ENCODE results near the gene GABRB1. TPM values are rescaled to one million over a fixed set of nuclear protein-coding genes. Genes with fewer than 3 reads are reported as not detected.

Gene GABRB1
- polyA plus RNA-seq, 3 donors, result not detected

DNA sequence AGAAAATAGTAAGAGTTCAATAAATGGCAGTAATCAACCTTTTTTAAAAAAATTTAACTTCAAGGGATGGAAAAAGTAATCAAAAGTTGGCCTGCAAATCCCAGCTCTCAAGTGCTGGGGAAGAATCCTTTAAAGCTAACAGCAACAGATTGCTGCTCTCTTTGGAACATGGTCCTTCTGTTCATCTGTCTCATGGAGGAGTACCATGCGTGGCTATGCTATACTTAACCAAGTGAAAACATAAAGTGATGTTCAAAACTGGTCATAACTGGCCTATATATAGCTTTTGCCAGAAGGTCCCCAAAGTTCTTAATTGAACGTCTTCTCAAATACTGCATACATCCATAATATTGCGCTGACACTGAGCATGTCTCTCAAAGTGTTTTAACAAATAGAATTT is 154.4 kb downstream of the GABRB1 start:
- H3K79me2 ChIP-seq (ENCODE audit: insufficient read depth, low read length), result no peaks in the 10 kb centered on the region
- H3K9ac ChIP-seq (ENCODE audit: insufficient read depth, low read length, poor library complexity, severe bottlenecking), result no peak overlapping the region
- no peaks in the 10 kb centered on the region for H3K4me1 Mint-ChIP-seq
- H3K27me3 ChIP-seq (ENCODE audit: control insufficient read depth in 2 of 2, insufficient read depth in 2 of 2, low read length in 2 of 2), result peaks cover 12 to 13% of the 10 kb centered on the region in 2 donors
- TF ChIP-seq, protein P1, sequence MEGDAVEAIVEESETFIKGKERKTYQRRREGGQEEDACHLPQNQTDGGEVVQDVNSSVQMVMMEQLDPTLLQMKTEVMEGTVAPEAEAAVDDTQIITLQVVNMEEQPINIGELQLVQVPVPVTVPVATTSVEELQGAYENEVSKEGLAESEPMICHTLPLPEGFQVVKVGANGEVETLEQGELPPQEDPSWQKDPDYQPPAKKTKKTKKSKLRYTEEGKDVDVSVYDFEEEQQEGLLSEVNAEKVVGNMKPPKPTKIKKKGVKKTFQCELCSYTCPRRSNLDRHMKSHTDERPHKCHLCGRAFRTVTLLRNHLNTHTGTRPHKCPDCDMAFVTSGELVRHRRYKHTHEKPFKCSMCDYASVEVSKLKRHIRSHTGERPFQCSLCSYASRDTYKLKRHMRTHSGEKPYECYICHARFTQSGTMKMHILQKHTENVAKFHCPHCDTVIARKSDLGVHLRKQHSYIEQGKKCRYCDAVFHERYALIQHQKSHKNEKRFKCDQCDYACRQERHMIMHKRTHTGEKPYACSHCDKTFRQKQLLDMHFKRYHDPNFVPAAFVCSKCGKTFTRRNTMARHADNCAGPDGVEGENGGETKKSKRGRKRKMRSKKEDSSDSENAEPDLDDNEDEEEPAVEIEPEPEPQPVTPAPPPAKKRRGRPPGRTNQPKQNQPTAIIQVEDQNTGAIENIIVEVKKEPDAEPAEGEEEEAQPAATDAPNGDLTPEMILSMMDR (IDR thresholded peaks at IDR 0.05), result no peak
- no peaks in the 10 kb centered on the region for H3K9me3 ChIP-seq (replicated peaks in 1 of 2; ENCODE audit: control insufficient read depth in 1 of 2, insufficient read depth in 1 of 2, low read length in 2 of 2)
- no peak overlapping the region for H2AFZ ChIP-seq (ENCODE audit: insufficient read depth, low read depth, low read length, poor library complexity, severe bottlenecking)
- peaks cover 0 to 11% (median 6%) of the 10 kb centered on the region in 3 donors for H3K27me3 Mint-ChIP-seq (ENCODE audit: low read depth in 3 of 3)
- H3K4me3 Mint-ChIP-seq, result no peak overlapping the region
- H3K4me3 ChIP-seq (replicated peaks in 1 of 3; ENCODE audit: low read depth in 2 of 3, low read length in 3 of 3), result no peak overlapping the region
- no peaks in the 10 kb centered on the region for H3K36me3 ChIP-seq (replicated peaks in 1 of 2; ENCODE audit: control insufficient read depth in 1 of 2, insufficient read depth in 2 of 2, low read length in 2 of 2)
- H3K4me2 ChIP-seq (replicated peaks; ENCODE audit: extremely low read depth, low read length, poor library complexity, severe bottlenecking), result no peak overlapping the region
- H3K27ac ChIP-seq (ENCODE audit: low read depth in 1 of 2, low read length in 2 of 2), result no peak overlapping the region
- no peaks in the 10 kb centered on the region for H3K4me1 ChIP-seq (ENCODE audit: control insufficient read depth in 1 of 2, insufficient read depth in 2 of 2, low read length in 2 of 2)
- H3K9me3 Mint-ChIP-seq, result peaks cover 0 to 6% (median 0%) of the 10 kb centered on the region in 7 donors
- 100% methylated on average over 1 of the region's 3 CpGs for WGBS (ENCODE audit: insufficient coverage)
- intact Hi-C loops (cut with micrococcal nuclease), result no loop called here
- H4K20me1 ChIP-seq (ENCODE audit: insufficient read depth, low read length), result no peaks in the 10 kb centered on the region
- no peak for DNase-seq
- no peaks in the 10 kb centered on the region for H3K36me3 Mint-ChIP-seq
- H3K27ac Mint-ChIP-seq, result no peak overlapping the region

DNA sequence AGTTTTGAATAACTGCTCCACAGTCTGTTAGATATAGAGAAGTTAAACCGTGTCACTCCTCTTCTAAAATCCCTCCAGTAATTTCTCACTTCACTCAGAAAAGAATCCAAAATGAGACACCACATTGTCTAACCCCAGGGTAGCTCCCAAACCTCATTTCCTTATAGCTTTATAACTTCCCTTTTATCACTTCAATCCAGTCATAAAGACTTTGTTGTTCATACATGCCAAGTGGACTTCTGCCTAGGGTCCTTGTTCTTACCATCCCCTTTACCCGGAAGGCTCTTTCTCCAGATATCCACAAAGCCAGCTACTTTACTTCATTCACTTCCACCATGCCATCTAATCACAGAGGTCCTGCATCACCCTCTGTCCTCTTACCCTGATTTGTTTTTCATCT is 156.2 kb downstream of the GABRB1 start:
- DNase-seq, result no peak
- H3K36me3 ChIP-seq (replicated peaks in 1 of 2; ENCODE audit: control insufficient read depth in 1 of 2, insufficient read depth in 2 of 2, low read length in 2 of 2), result no peaks in the 10 kb centered on the region
- no peak overlapping the region for H3K27ac Mint-ChIP-seq
- H3K79me2 ChIP-seq (ENCODE audit: insufficient read depth, low read length), result no peaks in the 10 kb centered on the region
- H4K20me1 ChIP-seq (ENCODE audit: insufficient read depth, low read length), result no peaks in the 10 kb centered on the region
- no peak overlapping the region for H2AFZ ChIP-seq (ENCODE audit: insufficient read depth, low read depth, low read length, poor library complexity, severe bottlenecking)
- no peak overlapping the region for H3K4me3 Mint-ChIP-seq
- intact Hi-C loops (cut with micrococcal nuclease), result no loop called here
- H3K27me3 ChIP-seq (ENCODE audit: control insufficient read depth in 2 of 2, insufficient read depth in 2 of 2, low read length in 2 of 2), result peaks cover 3 to 8% of the 10 kb centered on the region in 2 donors
- TF ChIP-seq, protein P1 (IDR thresholded peaks at IDR 0.05), result no peak
- H3K36me3 Mint-ChIP-seq, result no peaks in the 10 kb centered on the region
- H3K4me2 ChIP-seq (replicated peaks; ENCODE audit: extremely low read depth, low read length, poor library complexity, severe bottlenecking), result no peak overlapping the region
- no peak overlapping the region for H3K27ac ChIP-seq (ENCODE audit: low read depth in 1 of 2, low read length in 2 of 2)
- peaks cover 0 to 3% (median 0%) of the 10 kb centered on the region in 7 donors for H3K9me3 Mint-ChIP-seq
- peaks cover 2 to 9% (median 3%) of the 10 kb centered on the region in 3 donors for H3K27me3 Mint-ChIP-seq (ENCODE audit: low read depth in 3 of 3)
- peaks cover 3% of the 10 kb centered on the region for H3K4me1 Mint-ChIP-seq
- no peak overlapping the region for H3K9ac ChIP-seq (ENCODE audit: insufficient read depth, low read length, poor library complexity, severe bottlenecking)
- H3K4me3 ChIP-seq (replicated peaks in 1 of 3; ENCODE audit: low read depth in 2 of 3, low read length in 3 of 3), result no peak overlapping the region
- no peaks in the 10 kb centered on the region for H3K9me3 ChIP-seq (replicated peaks in 1 of 2; ENCODE audit: control insufficient read depth in 1 of 2, insufficient read depth in 1 of 2, low read length in 2 of 2)
- H3K4me1 ChIP-seq (ENCODE audit: control insufficient read depth in 1 of 2, insufficient read depth in 2 of 2, low read length in 2 of 2), result no peaks in the 10 kb centered on the region
- 100% methylated on average over 2 of the region's 2 CpGs for WGBS (ENCODE audit: insufficient coverage)
